IMR-90 (cell line): ENCODE measurements around the gene C12orf60. TPM values are rescaled to one million over a fixed set of nuclear protein-coding genes. Genes with fewer than 3 reads are reported as not detected.

Experiments
- ATAC-seq: fragments of 200-7000 bp; cut with Tn5 transposase; 2 replicates; pipeline ENCODE4 v1.9.1; 2020; ENCODE audit warnings: low read depth, mild to moderate bottlenecking, moderate library complexity
- BruUV-seq: library from RNA; stranded (reverse); fragments of 400-500 nt; replicated peaks from 2 replicates; lab custom pipeline; 2021; lab: Mats Ljungman, UMichigan
- CTCF ChIA-PET: fragments of 300-600 bp; formaldehyde crosslinking; extraction: SDS; loops from one replicate; lab custom pipeline; 2021; ENCODE audit warnings: antibody characterized with exemption; lab: Yijun Ruan, JAX
- POLR2A ChIA-PET: fragments of 300-600 bp; sonication (Branson Sonifier 250); formaldehyde crosslinking; loops from one replicate; lab custom pipeline; 2022; ENCODE audit warnings: antibody characterized with exemption; ENCODE audit not compliant: unreplicated experiment; lab: Charles Lee
- DNase-seq: peaks from one replicate; pipeline ENCODE4 v3.0.0; 2013
- H2AFZ ChIP-seq: replicated peaks from 2 replicates; pipeline ENCODE3; 2013; ENCODE audit warnings: low read length, mild to moderate bottlenecking; ENCODE audit not compliant: poor library complexity
- H2AK5ac ChIP-seq: 2 replicates; pipeline ENCODE4 v1.6.1; 2013; ENCODE audit warnings: low read depth, low read length, inconsistent platforms
- H2AK9ac ChIP-seq: replicated peaks from 2 replicates; pipeline ENCODE3; 2013; ENCODE audit warnings: mild to moderate bottlenecking, low read depth, low read length, moderate library complexity; ENCODE audit not compliant: poor library complexity
- H2BK120ac ChIP-seq: 2 replicates; pipeline ENCODE4 v1.6.1; 2013; ENCODE audit warnings: low read depth, low read length, inconsistent platforms
- H2BK15ac ChIP-seq: 3 replicates; pipeline ENCODE4 v1.6.1; 2013; ENCODE audit warnings: low read depth, low read length, inconsistent platforms
- H2BK20ac ChIP-seq: 2 replicates; pipeline ENCODE4 v1.6.1; 2013; ENCODE audit warnings: low read depth, mild to moderate bottlenecking, inconsistent platforms, low read length, moderate library complexity
- H2BK5ac ChIP-seq: 2 replicates; pipeline ENCODE4 v1.6.1; 2013; ENCODE audit warnings: mild to moderate bottlenecking, low read depth, low read length, inconsistent platforms; ENCODE audit not compliant: poor library complexity, severe bottlenecking
- H3K14ac ChIP-seq: replicated peaks from 2 replicates; pipeline ENCODE4 v1.6.1; 2013; ENCODE audit warnings: low read depth, low read length, inconsistent platforms
- H3K18ac ChIP-seq: 2 replicates; pipeline ENCODE4 v1.6.1; 2013; ENCODE audit warnings: low read depth, low read length, control low read depth
- H3K23ac ChIP-seq: 2 replicates; pipeline ENCODE4 v1.6.1; 2013; ENCODE audit warnings: low read depth, low read length, inconsistent platforms
- H3K27ac ChIP-seq: 2 replicates; pipeline ENCODE4 v1.5.1; 2013; ENCODE audit warnings: mild to moderate bottlenecking, control low read depth, low read length; ENCODE audit not compliant: insufficient read depth
- H3K27me3 ChIP-seq: 2 replicates; pipeline ENCODE4 v1.6.1; 2013; ENCODE audit warnings: low read length; ENCODE audit not compliant: control insufficient read depth, insufficient read depth
- H3K36me3 ChIP-seq: 2 replicates; pipeline ENCODE4 v1.6.1; 2013; ENCODE audit warnings: low read length, mixed read lengths; ENCODE audit not compliant: control insufficient read depth, insufficient read depth
- H3K4ac ChIP-seq: 2 replicates; pipeline ENCODE4 v1.6.1; 2013; ENCODE audit warnings: low read depth, low read length, inconsistent platforms
- H3K4me1 ChIP-seq: 2 replicates; pipeline ENCODE4 v1.6.1; 2013; ENCODE audit warnings: low read length, mixed read lengths; ENCODE audit not compliant: control insufficient read depth, insufficient read depth
- H3K4me2 ChIP-seq: 2 replicates; pipeline ENCODE4 v1.6.1; 2013; ENCODE audit warnings: low read depth, mild to moderate bottlenecking, control low read depth, low read length, moderate library complexity
- H3K4me3 ChIP-seq: 2 replicates; pipeline ENCODE4 v1.5.1; 2013; ENCODE audit warnings: low read depth, mild to moderate bottlenecking, control low read depth, low read length, moderate library complexity; ENCODE audit not compliant: insufficient read depth
- H3K56ac ChIP-seq: 2 replicates; pipeline ENCODE4 v1.6.1; 2013; ENCODE audit warnings: low read length, inconsistent platforms; ENCODE audit not compliant: insufficient read depth; ENCODE audit errors: extremely low read depth
- H3K79me1 ChIP-seq, 2 experiments: 2 replicates each; pipeline ENCODE4 v1.6.1; 2013; ENCODE audit warnings: low read length in 2 of 2, inconsistent platforms in 1 of 2, low read depth in 1 of 2
- H3K9ac ChIP-seq: 2 replicates; pipeline ENCODE4 v1.6.1; 2013; ENCODE audit warnings: low read depth, low read length, control low read depth
- H3K9me1 ChIP-seq: 2 replicates; pipeline ENCODE4 v1.6.1; 2013; ENCODE audit warnings: low read length, inconsistent platforms; ENCODE audit not compliant: insufficient read depth
- H3K9me3 ChIP-seq: 2 replicates; pipeline ENCODE4 v1.6.1; 2013; ENCODE audit warnings: low read length; ENCODE audit not compliant: control insufficient read depth, insufficient read depth
- H4K20me1 ChIP-seq: 2 replicates; pipeline ENCODE4 v1.6.1; 2013; ENCODE audit warnings: low read length, inconsistent platforms; ENCODE audit not compliant: insufficient read depth
- H4K5ac ChIP-seq: 2 replicates; pipeline ENCODE4 v1.6.1; 2013; ENCODE audit warnings: mild to moderate bottlenecking, low read depth, low read length, control low read depth
- H4K8ac ChIP-seq, 2 experiments: 2 replicates each; pipeline ENCODE4 v1.6.1; 2013; ENCODE audit warnings: low read depth in 2 of 2, low read length in 2 of 2, control low read depth in 1 of 2, inconsistent platforms in 1 of 2
- H4K91ac ChIP-seq: 2 replicates; pipeline ENCODE4 v1.6.1; 2013; ENCODE audit warnings: low read depth, low read length, inconsistent platforms; ENCODE audit not compliant: insufficient read depth
- MAFK ChIP-seq: IDR thresholded peaks from 2 replicates; pipeline ENCODE4 v1.6.1; 2012; ENCODE audit warnings: low read depth, low read length, improper control_type of control experiment
- RAD21 ChIP-seq: IDR thresholded peaks from 2 replicates; pipeline ENCODE4 v1.6.1; 2012; ENCODE audit warnings: low read length, improper control_type of control experiment
- RCOR1 ChIP-seq: IDR thresholded peaks from 2 replicates; pipeline ENCODE4 v1.6.1; 2012; ENCODE audit warnings: mild to moderate bottlenecking, low read length, improper control_type of control experiment; ENCODE audit not compliant: insufficient replicate concordance
- USF2 ChIP-seq: fragments of 150-350 bp; IDR thresholded peaks from 2 replicates; pipeline ENCODE4 v1.6.1; 2017; ENCODE audit warnings: mild to moderate bottlenecking, antibody characterized with exemption, low read length, low read depth
- WGBS, 2 experiments: methylation state at CpG; one replicate each; pipeline versions ENCODE4 v1.1.5 to v1.1.7; 2013; ENCODE audit warnings: missing lambda C conversion rate in 2 of 2; ENCODE audit not compliant: insufficient read length in 1 of 2; ENCODE audit errors: extremely low coverage in 2 of 2; 5-methylcytosine and 5-hydroxymethylcytosine counted together
- dilution Hi-C: fragments of 300-500 bp; cut with HindIII; formaldehyde crosslinking; loops from one replicate; pipeline ENCODE4 v1.14.3; 2018; ENCODE audit warnings: low sequenced_read_pairs; ENCODE audit not compliant: unreplicated experiment
- in situ Hi-C: fragments of 300-500 bp; cut with MboI; formaldehyde crosslinking; loops from 3 replicates; pipeline ENCODE4 v1.14.3; 2019; ENCODE audit warnings: low sequenced_read_pairs, inconsistent platforms, mixed read lengths
- intact Hi-C: fragments of 100-400 bp; cut with micrococcal nuclease; formaldehyde crosslinking; loops from 2 replicates; pipeline ENCODE4 v1.10.0; 2022
- polyA plus RNA-seq, 3 experiments: library from polyadenylated mRNA; depleted of rRNA; stranded (reverse); fragments of >200 nt; gene quantifications; 2 replicates each; pipeline ENCODE4 v1.2.3, GENCODE V29; 2012; ENCODE audit warnings: low replicate concordance in 1 of 3
- total RNA-seq: library from RNA; depleted of rRNA; stranded (reverse); fragments of >200 nt; gene quantifications from 2 replicates; pipeline ENCODE4 v1.2.3, GENCODE V29; 2012

Gene C12orf60
- total and polyA plus RNA-seq, 2 of the 4 experiments (the other 2 are of a cell fraction) = 1.1 TPM

- Histone ChIP-seq H3K4me2 (no peak overlapping the region), H2BK120ac (no peak overlapping the region), H3K9me3 (no peaks in the 10 kb centered on the region), H3K18ac (peak overlapping the region; percentile 84; the same call in 1 of the 2 replicates), H3K14ac (no peak overlapping the region), H2BK15ac (no peak overlapping the region), H2BK20ac (0 out of 2 replicates have a peak overlapping the region, but pooled peaks have one; percentile 27), H3K79me1 (no peaks in the 10 kb centered on the region), H3K4me3 (no peak overlapping the region), H3K9ac (no peak overlapping the region), H2BK5ac (no peak overlapping the region), H3K27ac (no peak overlapping the region), H2AK9ac (no peak overlapping the region), H3K4ac (no peak overlapping the region), H4K8ac (no peak overlapping the region), H4K5ac (peak overlapping the region; percentile 44; the same call in 1 of the 2 replicates), H2AK5ac (no peak overlapping the region), H4K20me1 (no peaks in the 10 kb centered on the region), H4K91ac (no peak overlapping the region), H3K23ac (no peak overlapping the region), H3K4me1 (peaks cover 3% of the 10 kb centered on the region; the same call in 1 of the 2 replicates), H3K9me1 (no peaks in the 10 kb centered on the region), H3K27me3 (no peaks in the 10 kb centered on the region), H3K36me3 (no peaks in the 10 kb centered on the region), H3K56ac (no peak overlapping the region), H2AFZ (no peak overlapping the region)
- BruUV-seq = no TSS peak
- DNase-seq (no peak), ATAC-seq (no peak)
- WGBS, 2 experiments = no CpG with 5 or more reads among the region's 3 CpGs
- POLR2A ChIA-PET = interaction anchor here (0.6 to 1.0 kb wide), 2 partner anchors 43 to 148 kb away, joined by 4 read pairs; partner anchors contain the start of genes C12orf60 and WBP11
- intact Hi-C loops (loop anchor here (5.0 to 10.0 kb wide), 3 partner anchors 211 to 421 kb away; no protein-coding TSS in a partner anchor), dilution Hi-C loops (no loop called here), in situ Hi-C loops (no loop called here)
- TF ChIP-seq MAFK (no peak), RAD21 (no peak), RCOR1 (no peak), USF2 (no peak)
- CTCF ChIA-PET = interaction anchor here (0.6 to 1.5 kb wide), 7 partner anchors 9 to 736 kb away, joined by 3 to 13 read pairs (median 3); partner anchors contain the start of gene SMCO3
Measured at GRCh38 chr12:14846042-14846587, 42.6 kb downstream of the C12orf60 start.
